Peyer's patch (tissue), 4 donors: ENCODE measurements around the gene TMEM192. TPM values are rescaled to one million over a fixed set of nuclear protein-coding genes. Genes with fewer than 3 reads are reported as not detected.
"Not testable (repeated sequence)": the region's sequence is repeated elsewhere in the genome, so short reads cannot be mapped to it uniquely, and the experiment has no call there.

Source experiments
- DNase-seq, 3 donors: peaks; one replicate each; pipeline ENCODE4 v3.0.0-alpha.2; 2017 to 2019
- H3K27ac ChIP-seq, 4 donors: fragments of 200-600 bp; sonication (generic); one replicate each; pipeline ENCODE4 v1.5.1; 2016 to 2019
- H3K27me3 ChIP-seq, 2 donors: fragments of 200-600 bp; sonication (generic); one replicate each; pipeline ENCODE4 v1.5.1; 2019
- H3K36me3 ChIP-seq, 3 donors: fragments of 200-600 bp; sonication (generic); one replicate each; pipeline ENCODE4 v1.5.1; 2016 to 2019
- H3K4me1 ChIP-seq, 4 donors: fragments of 200-600 bp; sonication (generic); one replicate each; pipeline ENCODE4 v1.5.1; 2016 to 2019
- H3K4me3 ChIP-seq, 4 donors: fragments of 200-600 bp; sonication (generic); 1 replicate in 3 of 4; 2 replicates in 1 of 4; pipeline ENCODE4 v1.5.1; 2016 to 2019; ENCODE audit warnings: mild to moderate bottlenecking in 1 of 4
- H3K9me3 ChIP-seq, 4 donors: fragments of 200-600 bp; sonication (generic); one replicate each; pipeline ENCODE4 v1.5.1; 2016 to 2019; ENCODE audit warnings: mild to moderate bottlenecking in 1 of 4
- POLR2A ChIP-seq, 2 donors: fragments of 450-650 bp; IDR thresholded peaks; one replicate each; pipeline ENCODE4 v1.5.1; 2017; ENCODE audit warnings: antibody characterized with exemption in 2 of 2, mild to moderate bottlenecking in 2 of 2, moderate library complexity in 2 of 2
- total RNA-seq, 4 donors: library from RNA; depleted of rRNA; stranded (reverse); fragments of >200 nt; gene quantifications; one replicate each; pipeline ENCODE4 v1.1.0, GENCODE V29; 2016
- TF ChIP-seq, protein P1 (sequence below), 6 experiments: fragments of 450-650 bp in 4 of 6; fragments of 200-600 bp in 2 of 6; sonication (generic) in 1 of 6; IDR thresholded peaks; one replicate each; pipeline ENCODE4 v1.5.1; 2017 to 2019; ENCODE audit warnings: antibody characterized with exemption in 6 of 6, mild to moderate bottlenecking in 3 of 6, moderate library complexity in 1 of 6

TMEM192 gene
- total RNA-seq, 4 donors from 2014 or later: 6.2 to 13.5 (median 13.3) TPM

DNA sequence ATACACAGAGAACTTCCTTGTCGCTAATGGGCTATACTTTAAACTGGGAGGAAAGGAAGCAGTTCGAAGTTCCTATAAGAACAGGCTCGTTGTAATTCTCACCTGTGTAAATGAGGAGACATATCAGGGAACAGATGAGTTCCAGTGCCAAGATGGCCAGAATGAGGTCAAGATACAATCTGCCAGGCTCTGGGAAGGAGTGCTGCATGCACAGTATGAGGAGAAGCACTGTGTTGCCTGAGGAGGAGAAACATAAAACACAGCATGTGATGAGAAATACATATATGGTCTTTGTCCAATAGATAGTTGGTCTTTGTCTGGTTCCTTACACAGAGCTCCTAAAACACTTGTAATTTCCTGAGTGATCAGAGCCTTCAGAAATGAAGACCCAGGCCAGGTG is 24.3 kb downstream of the TMEM192 start:
- peaks cover 0 to 48% (median 0%) of the 10 kb centered on the region in 3 donors for H3K36me3 ChIP-seq

DNA sequence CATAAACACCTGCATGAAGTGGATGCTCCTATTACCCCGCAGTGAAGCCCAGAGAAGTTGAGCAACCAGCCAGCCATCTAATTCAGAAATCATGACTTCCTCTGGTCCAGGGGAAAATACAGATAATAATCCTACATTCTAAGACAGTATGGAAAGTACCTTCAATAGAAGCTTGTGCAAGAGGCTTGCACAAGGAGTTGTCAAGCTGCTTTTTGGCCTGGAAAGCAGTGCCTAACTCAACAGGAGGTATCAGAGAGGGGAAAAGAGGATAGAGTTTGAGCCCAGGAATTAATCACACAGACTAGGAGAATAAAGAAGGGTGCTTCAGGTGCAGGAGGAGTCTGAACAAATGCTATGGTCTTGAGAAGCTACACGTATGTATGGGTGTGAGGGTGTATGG is 26.7 kb downstream of the TMEM192 start:
- no peak for DNase-seq
- no peaks in the 10 kb centered on the region for H3K27me3 ChIP-seq
- no peak overlapping the region for H3K27ac ChIP-seq
- H3K36me3 ChIP-seq: peaks cover 0 to 48% (median 0%) of the 10 kb centered on the region in 3 donors
- H3K9me3 ChIP-seq: no peaks in the 10 kb centered on the region
- H3K4me3 ChIP-seq: no peak overlapping the region
- H3K4me1 ChIP-seq: no peaks in the 10 kb centered on the region
- TF ChIP-seq POLR2A (IDR thresholded peaks at IDR 0.05): no peak
- TF ChIP-seq, protein P1, sequence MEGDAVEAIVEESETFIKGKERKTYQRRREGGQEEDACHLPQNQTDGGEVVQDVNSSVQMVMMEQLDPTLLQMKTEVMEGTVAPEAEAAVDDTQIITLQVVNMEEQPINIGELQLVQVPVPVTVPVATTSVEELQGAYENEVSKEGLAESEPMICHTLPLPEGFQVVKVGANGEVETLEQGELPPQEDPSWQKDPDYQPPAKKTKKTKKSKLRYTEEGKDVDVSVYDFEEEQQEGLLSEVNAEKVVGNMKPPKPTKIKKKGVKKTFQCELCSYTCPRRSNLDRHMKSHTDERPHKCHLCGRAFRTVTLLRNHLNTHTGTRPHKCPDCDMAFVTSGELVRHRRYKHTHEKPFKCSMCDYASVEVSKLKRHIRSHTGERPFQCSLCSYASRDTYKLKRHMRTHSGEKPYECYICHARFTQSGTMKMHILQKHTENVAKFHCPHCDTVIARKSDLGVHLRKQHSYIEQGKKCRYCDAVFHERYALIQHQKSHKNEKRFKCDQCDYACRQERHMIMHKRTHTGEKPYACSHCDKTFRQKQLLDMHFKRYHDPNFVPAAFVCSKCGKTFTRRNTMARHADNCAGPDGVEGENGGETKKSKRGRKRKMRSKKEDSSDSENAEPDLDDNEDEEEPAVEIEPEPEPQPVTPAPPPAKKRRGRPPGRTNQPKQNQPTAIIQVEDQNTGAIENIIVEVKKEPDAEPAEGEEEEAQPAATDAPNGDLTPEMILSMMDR (IDR thresholded peaks at IDR 0.05): no peak

More for the DNA sequence above, 24.3 kb downstream of the TMEM192 start:
- TF ChIP-seq, protein P1 (IDR thresholded peaks at IDR 0.05): no peak
- TF ChIP-seq POLR2A (IDR thresholded peaks at IDR 0.05): no peak
- DNase-seq: no peak
- no peaks in the 10 kb centered on the region for H3K27me3 ChIP-seq
- H3K9me3 ChIP-seq: no peaks in the 10 kb centered on the region
- no peak overlapping the region for H3K4me3 ChIP-seq
- H3K4me1 ChIP-seq: no peaks in the 10 kb centered on the region
- no peak overlapping the region for H3K27ac ChIP-seq

DNA sequence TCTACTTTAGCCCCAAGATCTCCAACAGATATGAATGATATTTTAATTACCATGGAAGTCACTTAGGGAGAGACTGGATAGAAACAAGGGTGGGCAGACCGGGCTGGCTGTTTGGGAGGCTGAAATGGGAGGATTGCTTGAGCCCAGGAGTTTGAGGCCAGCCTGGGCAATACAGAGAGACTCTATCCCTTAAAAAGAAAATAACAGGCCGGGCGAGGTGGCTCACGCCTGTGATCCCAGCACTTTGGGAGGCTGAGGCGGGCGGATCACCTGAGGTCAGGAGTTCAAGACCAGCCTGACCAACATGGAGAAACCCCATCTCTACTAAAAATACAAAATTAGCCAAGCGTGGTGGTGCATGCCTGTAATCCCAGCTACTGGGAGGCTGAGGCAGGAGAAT is 27.9 kb downstream of the TMEM192 start:
- H3K36me3 ChIP-seq: peaks cover 0 to 48% (median 0%) of the 10 kb centered on the region in 3 donors
- not testable (repeated sequence) for H3K9me3 ChIP-seq, DNase-seq, H3K27me3 ChIP-seq, H3K27ac ChIP-seq, H3K4me1 ChIP-seq, H3K4me3 ChIP-seq

DNA sequence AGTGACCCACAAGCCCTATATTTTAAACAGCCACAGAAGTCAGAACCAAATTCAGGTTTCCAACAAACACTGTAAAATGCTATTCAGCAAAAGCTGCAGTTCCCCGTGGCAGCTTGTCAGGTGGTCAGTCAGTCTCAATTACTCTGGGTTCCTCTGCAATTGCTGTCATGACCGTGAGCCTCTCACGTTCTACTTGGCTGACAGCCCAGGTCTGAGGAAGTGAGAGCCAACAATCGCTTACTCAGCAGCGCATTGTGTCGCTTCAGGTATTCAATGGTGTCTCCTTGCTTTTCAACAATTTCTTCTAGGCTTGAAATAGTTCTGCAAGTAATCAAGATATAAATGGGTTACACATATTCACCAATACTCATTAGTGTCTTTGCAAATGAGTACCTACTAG is 33.2 kb downstream of the TMEM192 start:
- no peak overlapping the region for H3K4me3 ChIP-seq
- peaks cover 0 to 17% (median 0%) of the 10 kb centered on the region in 3 donors for H3K36me3 ChIP-seq
- no peaks in the 10 kb centered on the region for H3K9me3 ChIP-seq
- TF ChIP-seq, protein P1 (IDR thresholded peaks at IDR 0.05): no peak
- TF ChIP-seq POLR2A (IDR thresholded peaks at IDR 0.05): no peak
- peak in 2 of 3 donors; percentile 50 to 78 for DNase-seq
- no peaks in the 10 kb centered on the region for H3K27me3 ChIP-seq
- no peak overlapping the region for H3K27ac ChIP-seq
- H3K4me1 ChIP-seq: no peaks in the 10 kb centered on the region

DNA sequence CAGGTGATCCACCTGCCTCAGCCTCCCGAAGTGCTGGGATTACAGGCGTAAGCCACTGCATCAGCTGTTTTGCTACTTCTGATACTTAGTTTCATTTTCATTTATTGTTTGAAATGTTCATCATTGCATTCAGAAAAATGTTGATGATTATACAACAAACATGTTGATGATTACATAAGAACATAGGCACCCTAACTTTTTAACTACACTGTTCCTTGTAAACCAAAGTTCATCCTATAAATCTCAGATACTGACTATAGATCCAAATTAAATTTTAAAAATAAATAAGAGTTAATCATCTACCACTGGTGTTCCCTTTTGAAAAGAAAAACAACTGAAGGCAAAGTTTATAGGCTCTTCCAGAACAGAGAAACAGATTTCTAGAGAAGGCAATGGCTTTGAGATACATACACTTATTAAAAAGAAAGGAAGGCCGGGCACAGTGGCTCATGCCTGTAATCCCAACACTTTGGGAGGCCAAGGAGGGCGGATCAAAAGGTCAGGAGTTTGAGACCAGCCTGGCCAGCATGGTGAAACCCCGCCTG is 35.6 kb downstream of the TMEM192 start:
- DNase-seq: no peak
- no peaks in the 10 kb centered on the region for H3K4me1 ChIP-seq

DNA sequence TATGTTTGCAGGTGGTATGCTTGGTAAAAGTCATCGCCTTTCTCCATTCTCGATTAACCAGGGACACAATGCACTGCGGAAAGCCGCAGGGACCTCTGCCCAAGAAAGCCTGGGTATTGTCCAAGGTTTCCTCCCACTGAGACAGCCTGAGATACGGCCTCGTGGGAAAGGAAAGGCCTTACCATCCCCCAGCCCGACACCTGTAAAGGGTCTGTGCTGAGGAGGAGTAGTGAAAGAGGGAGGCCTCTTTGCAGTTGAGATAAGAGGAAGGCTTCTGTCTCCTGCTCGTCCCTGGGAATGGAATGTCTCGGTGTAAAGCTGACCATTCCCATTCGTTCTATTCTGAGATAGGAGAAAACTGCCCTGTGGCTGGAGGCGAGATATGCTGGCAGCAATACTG is 39.3 kb downstream of the TMEM192 start:
- not testable (repeated sequence) for H3K27ac ChIP-seq, DNase-seq, H3K4me1 ChIP-seq

More for the DNA sequence above, 35.6 kb downstream of the TMEM192 start:
- Histone ChIP-seq H3K27me3 (no peaks in the 10 kb centered on the region), H3K4me3 (no peak overlapping the region), H3K27ac (peak overlapping the region in 1 of 4 donors; percentile 40), H3K9me3 (no peaks in the 10 kb centered on the region), H3K36me3 (peaks cover 0 to 11% (median 0%) of the 10 kb centered on the region in 3 donors)
- TF ChIP-seq, protein P1 (IDR thresholded peaks at IDR 0.05): no peak
- no peak for TF ChIP-seq POLR2A (IDR thresholded peaks at IDR 0.05)

DNA sequence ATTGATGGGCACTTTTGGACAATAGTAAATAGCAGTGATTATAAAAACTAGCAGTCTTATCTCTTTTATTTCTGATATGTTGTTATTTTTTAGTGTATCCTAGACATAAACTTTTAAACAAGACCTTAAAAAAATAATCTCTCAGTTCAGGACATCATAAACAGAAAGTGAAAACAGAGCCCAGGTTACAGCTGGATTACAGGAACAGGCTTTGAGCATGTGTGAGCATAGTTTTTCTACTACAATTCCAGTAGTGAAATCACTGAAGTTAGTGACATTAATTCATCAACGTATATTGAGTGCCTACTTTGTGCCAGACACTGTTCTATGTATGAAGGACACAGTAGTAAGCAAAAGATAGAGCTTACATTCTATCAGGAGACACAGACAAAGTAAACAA is 42.1 kb downstream of the TMEM192 start:
- H3K4me3 ChIP-seq: no peak overlapping the region
- H3K4me1 ChIP-seq: no peaks in the 10 kb centered on the region
- no peaks in the 10 kb centered on the region for H3K27me3 ChIP-seq
- no peak for TF ChIP-seq POLR2A (IDR thresholded peaks at IDR 0.05)
- TF ChIP-seq, protein P1 (IDR thresholded peaks at IDR 0.05): no peak
- no peak for DNase-seq
- no peaks in the 10 kb centered on the region for H3K36me3 ChIP-seq
- H3K27ac ChIP-seq: no peak overlapping the region
- no peaks in the 10 kb centered on the region for H3K9me3 ChIP-seq

More for the DNA sequence above, 39.3 kb downstream of the TMEM192 start:
- not testable (repeated sequence) for H3K4me3 ChIP-seq, H3K36me3 ChIP-seq, H3K9me3 ChIP-seq, H3K27me3 ChIP-seq
